RCC 7860 (cell line): ENCODE measurements around the gene VPS25.

Experiments used
- DNase-seq: peaks from one replicate; pipeline ENCODE4 v3.0.0-alpha.2; 2015; ENCODE audit warnings: low spot score
- FAIRE-seq: peaks from 2 replicates; lab custom pipeline; 2012; peaks lifted over from hg19 to GRCh38; lab: Jason Lieb, UNC

Gene VPS25

GRCh38 chr17:42792545-42792944, 19.3 kb downstream of the VPS25 start:
- DNase-seq (no peak), FAIRE-seq (no peak)

GRCh38 chr17:42795061-42795460, 21.8 kb downstream of the VPS25 start:
- DNase-seq, result no peak
- FAIRE-seq, result no peak

GRCh38 chr17:42795465-42795864, 22.2 kb downstream of the VPS25 start:
- no peak for DNase-seq

GRCh38 chr17:42796066-42796758, 23.0 kb downstream of the VPS25 start:
- no peak for DNase-seq
- FAIRE-seq, result no peak

More at GRCh38 chr17:42795465-42795864, 22.2 kb downstream of the VPS25 start:
- no peak for FAIRE-seq

- DNase-seq, result peak; percentile 66
- peak; percentile 81 for FAIRE-seq
These were observed 24.1 kb downstream of the VPS25 start for GRCh38 chr17:42797067-42798007.

GRCh38 chr17:42798011-42798382, 24.7 kb downstream of the VPS25 start:
- FAIRE-seq (no peak), DNase-seq (no peak)

- FAIRE-seq (no peak), DNase-seq (peak; percentile 72)
These were observed 25.4 kb downstream of the VPS25 start, which contains the start of the genes CNTD1 and COA3 for GRCh38 chr17:42798383-42799380. Gene CNTD1, plus strand, starts transcription at chr17:42798861. Its CDS starts 207 bp downstream, at chr17:42799068. Gene COA3, minus strand, starts transcription at chr17:42798704. Its CDS starts 23 bp downstream, at chr17:42798681.

- DNase-seq (no peak), FAIRE-seq (no peak)
These were observed 30.0 kb downstream of the VPS25 start for GRCh38 chr17:42803074-42803883.

GRCh38 chr17:42804918-42805367, 31.7 kb downstream of the VPS25 start:
- FAIRE-seq (no peak), DNase-seq (no peak)

- DNase-seq, result no peak
- no peak for FAIRE-seq
These were observed 33.0 kb downstream of the VPS25 start for GRCh38 chr17:42806249-42806648.

- DNase-seq (no peak), FAIRE-seq (no peak)
These were observed 36.0 kb downstream of the VPS25 start for GRCh38 chr17:42809250-42809649.

GRCh38 chr17:42814633-42815399, 41.6 kb downstream of the VPS25 start:
- DNase-seq (no peak), FAIRE-seq (no peak)

- peak; percentile 50 for DNase-seq
- FAIRE-seq, result no peak
These were observed 44.6 kb downstream of the VPS25 start for GRCh38 chr17:42817866-42818265.

GRCh38 chr17:42818379-42818778, 45.1 kb downstream of the VPS25 start:
- FAIRE-seq (no peak), DNase-seq (no peak)

- peak; percentile 35 for DNase-seq
These were observed 46.8 kb downstream of the VPS25 start for GRCh38 chr17:42819939-42820535.

GRCh38 chr17:42821176-42821575, 47.9 kb downstream of the VPS25 start:
- DNase-seq, result no peak
- FAIRE-seq, result no peak

More at GRCh38 chr17:42819939-42820535, 46.8 kb downstream of the VPS25 start:
- FAIRE-seq, result no peak

- FAIRE-seq, result no peak
These were observed 54.2 kb downstream of the VPS25 start for GRCh38 chr17:42827472-42827871.

More at GRCh38 chr17:42827472-42827871, 54.2 kb downstream of the VPS25 start:
- no peak for DNase-seq
